Measurements from ENCODE around the gene SAE1.
A peak's percentile ranks its signal among the peaks of the same experiment; 100 is the strongest.

The SAE1 gene

DNA sequence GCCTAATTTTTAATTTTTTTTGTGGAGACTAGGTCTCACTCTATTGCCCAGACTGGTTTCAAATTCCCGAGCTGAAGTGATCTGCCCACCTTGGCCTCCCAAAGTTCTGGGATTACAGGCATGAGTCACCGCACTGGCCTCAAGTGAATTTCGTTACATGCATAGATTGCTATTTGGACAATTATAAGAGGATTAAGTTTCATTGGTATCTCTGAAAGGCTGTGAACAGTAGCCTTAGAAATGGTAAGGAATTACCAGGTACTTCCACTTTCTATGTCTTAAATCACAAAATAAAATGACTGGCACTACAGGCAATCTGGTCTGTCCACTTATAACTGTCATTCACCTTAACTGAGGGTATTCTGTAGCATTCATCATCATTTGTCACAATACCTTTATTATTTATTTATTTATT lies 122.8 kb downstream of the SAE1 start:
- 0 out of 2 replicates have a peak, but pooled peaks cover under 1% of the 10 kb centered on the region for H3K36me3 ChIP-seq (ENCODE audit: insufficient read depth, low read length)
- ATAC-seq (ENCODE audit: insufficient read depth, low read depth): no peak
- no peaks in the 10 kb centered on the region for H3K9me3 ChIP-seq (ENCODE audit: insufficient read depth, low read length, severe bottlenecking)
- peaks cover 9% of the 10 kb centered on the region for H3K79me2 ChIP-seq (ENCODE audit: insufficient read depth, low read length)
- H3K9ac ChIP-seq (ENCODE audit: low read depth, low read length): no peak overlapping the region
- TF ChIP-seq, protein P1, sequence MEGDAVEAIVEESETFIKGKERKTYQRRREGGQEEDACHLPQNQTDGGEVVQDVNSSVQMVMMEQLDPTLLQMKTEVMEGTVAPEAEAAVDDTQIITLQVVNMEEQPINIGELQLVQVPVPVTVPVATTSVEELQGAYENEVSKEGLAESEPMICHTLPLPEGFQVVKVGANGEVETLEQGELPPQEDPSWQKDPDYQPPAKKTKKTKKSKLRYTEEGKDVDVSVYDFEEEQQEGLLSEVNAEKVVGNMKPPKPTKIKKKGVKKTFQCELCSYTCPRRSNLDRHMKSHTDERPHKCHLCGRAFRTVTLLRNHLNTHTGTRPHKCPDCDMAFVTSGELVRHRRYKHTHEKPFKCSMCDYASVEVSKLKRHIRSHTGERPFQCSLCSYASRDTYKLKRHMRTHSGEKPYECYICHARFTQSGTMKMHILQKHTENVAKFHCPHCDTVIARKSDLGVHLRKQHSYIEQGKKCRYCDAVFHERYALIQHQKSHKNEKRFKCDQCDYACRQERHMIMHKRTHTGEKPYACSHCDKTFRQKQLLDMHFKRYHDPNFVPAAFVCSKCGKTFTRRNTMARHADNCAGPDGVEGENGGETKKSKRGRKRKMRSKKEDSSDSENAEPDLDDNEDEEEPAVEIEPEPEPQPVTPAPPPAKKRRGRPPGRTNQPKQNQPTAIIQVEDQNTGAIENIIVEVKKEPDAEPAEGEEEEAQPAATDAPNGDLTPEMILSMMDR (IDR thresholded peaks at IDR 0.05; ENCODE audit: borderline replicate concordance, extremely low read depth, low read length, poor library complexity, severe bottlenecking): no peak
- TF ChIP-seq EZH2 (IDR thresholded peaks at IDR 0.05; ENCODE audit: borderline replicate concordance, low read depth, low read length, severe bottlenecking): no peak
- no peak for DNase-seq
- H3K4me2 ChIP-seq (ENCODE audit: insufficient read depth, low read length): no peak overlapping the region
- no peak overlapping the region for H3K27ac ChIP-seq (ENCODE audit: low read length)
- peaks cover 18% of the 10 kb centered on the region for H3K4me1 ChIP-seq (ENCODE audit: insufficient read depth, low read length)
- 0 out of 2 replicates have a peak, but pooled peaks cover 5% of the 10 kb centered on the region for H4K20me1 ChIP-seq (ENCODE audit: insufficient read depth, low read length)
- H3K27me3 ChIP-seq (ENCODE audit: insufficient read depth, low read length, poor library complexity): no peaks in the 10 kb centered on the region
- no peak overlapping the region for H2AFZ ChIP-seq (ENCODE audit: low read depth, low read length)
- no peak overlapping the region for H3K4me3 ChIP-seq (ENCODE audit: low read depth in 1 of 2, low read length in 2 of 2)

DNA sequence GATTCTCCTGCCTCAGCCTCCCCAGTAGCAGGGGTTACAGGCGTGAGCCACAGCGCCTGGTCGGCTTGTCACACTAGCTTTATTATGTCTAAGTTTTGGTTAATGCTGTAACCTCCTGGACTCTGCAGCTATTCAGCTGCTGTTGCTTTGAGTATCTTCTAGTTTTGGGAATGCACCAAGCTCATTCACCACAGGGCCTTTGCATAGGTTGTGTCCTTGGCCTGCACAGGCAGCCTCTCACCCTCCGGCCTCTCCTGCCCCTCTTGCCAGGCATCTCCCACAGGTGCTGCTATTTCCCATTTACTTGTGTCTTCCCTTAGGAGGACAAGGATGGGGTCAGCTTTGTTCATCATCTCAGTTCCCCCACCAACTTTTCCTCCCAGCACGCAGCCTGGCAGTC lies 123.3 kb downstream of the SAE1 start:
- no peak for TF ChIP-seq EZH2 (IDR thresholded peaks at IDR 0.05; ENCODE audit: borderline replicate concordance, low read depth, low read length, severe bottlenecking)
- TF ChIP-seq, protein P1 (IDR thresholded peaks at IDR 0.05; ENCODE audit: borderline replicate concordance, extremely low read depth, low read length, poor library complexity, severe bottlenecking): no peak
- Histone ChIP-seq H3K27ac (ENCODE audit: low read length) (no peak overlapping the region), H3K4me1 (ENCODE audit: insufficient read depth, low read length) (peaks cover 23% of the 10 kb centered on the region), H3K9me3 (ENCODE audit: insufficient read depth, low read length, severe bottlenecking) (no peaks in the 10 kb centered on the region), H3K27me3 (ENCODE audit: insufficient read depth, low read length, poor library complexity) (no peaks in the 10 kb centered on the region), H2AFZ (ENCODE audit: low read depth, low read length) (no peak overlapping the region), H3K4me3 (ENCODE audit: low read depth in 1 of 2, low read length in 2 of 2) (no peak overlapping the region), H3K79me2 (ENCODE audit: insufficient read depth, low read length) (peaks cover 9% of the 10 kb centered on the region), H4K20me1 (ENCODE audit: insufficient read depth, low read length) (0 out of 2 replicates have a peak, but pooled peaks cover 5% of the 10 kb centered on the region), H3K36me3 (ENCODE audit: insufficient read depth, low read length) (0 out of 2 replicates have a peak, but pooled peaks cover 6% of the 10 kb centered on the region), H3K9ac (ENCODE audit: low read depth, low read length) (no peak overlapping the region), H3K4me2 (ENCODE audit: insufficient read depth, low read length) (no peak overlapping the region)
- no peak for ATAC-seq (ENCODE audit: insufficient read depth, low read depth)
- DNase-seq: no peak

GRCh38 chr19:47255879-47256692 lies 125.5 kb downstream of the SAE1 start, which contains the start of gene CCDC9:
TSS of gene CCDC9 (plus strand) at chr19:47256525. CDS start at chr19:47258401, 1,876 bp downstream.
- Histone ChIP-seq H3K27me3 (ENCODE audit: insufficient read depth, low read length, poor library complexity) (no peaks in the 10 kb centered on the region), H3K79me2 (ENCODE audit: insufficient read depth, low read length) (peaks cover 10% of the 10 kb centered on the region), H2AFZ (ENCODE audit: low read depth, low read length) (peak within 1 kb of the TSS; percentile 96), H3K27ac (ENCODE audit: low read length) (peak within 1 kb of the TSS; percentile 94), H4K20me1 (ENCODE audit: insufficient read depth, low read length) (0 out of 2 replicates have a peak, but pooled peaks cover 5% of the 10 kb centered on the region), H3K4me1 (ENCODE audit: insufficient read depth, low read length) (peaks cover 26% of the 10 kb centered on the region), H3K36me3 (ENCODE audit: insufficient read depth, low read length) (peaks cover 27% of the 10 kb centered on the region), H3K9me3 (ENCODE audit: insufficient read depth, low read length, severe bottlenecking) (no peaks in the 10 kb centered on the region), H3K4me3 (ENCODE audit: low read depth in 1 of 2, low read length in 2 of 2) (peak within 1 kb of the TSS; percentile 39 to 76; a peak in 3 of 4 replicates), H3K9ac (ENCODE audit: low read depth, low read length) (peak within 1 kb of the TSS; percentile 68), H3K4me2 (ENCODE audit: insufficient read depth, low read length) (peak within 1 kb of the TSS; percentile 99)
- DNase-seq (no peak), ATAC-seq (ENCODE audit: insufficient read depth, low read depth) (peak; percentile 67)
- no peak for TF ChIP-seq EZH2 (IDR thresholded peaks at IDR 0.05; ENCODE audit: borderline replicate concordance, low read depth, low read length, severe bottlenecking)
- TF ChIP-seq, protein P1 (IDR thresholded peaks at IDR 0.05; ENCODE audit: borderline replicate concordance, extremely low read depth, low read length, poor library complexity, severe bottlenecking): no peak

Data from DND-41 (cell line).